ENCODE data around the gene HUNK. TPM values are rescaled to one million over a fixed set of nuclear protein-coding genes. Genes with fewer than 3 reads are reported as not detected.

HUNK gene
- total RNA-seq, 2 experiments from 2014 or later, result not detected

DNA sequence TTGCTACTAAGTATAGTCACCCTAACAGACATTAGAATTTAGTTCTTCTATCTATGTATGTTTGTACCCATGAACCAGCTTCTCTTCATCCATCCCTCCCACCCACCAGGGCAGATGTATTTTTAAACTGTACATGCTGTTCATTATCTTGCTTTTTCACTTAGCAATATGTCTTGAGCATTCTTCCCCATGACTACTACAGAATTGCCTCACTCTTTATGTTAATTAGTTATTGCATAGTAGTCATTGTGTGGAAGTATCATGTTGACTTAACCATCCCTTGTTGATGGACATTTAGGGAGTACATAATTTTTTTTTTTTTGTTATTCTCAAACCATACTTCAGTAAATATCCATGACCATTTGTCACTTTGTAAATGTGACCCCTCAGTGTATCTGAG lies 9.9 kb downstream of the HUNK start:
- Mint-ChIP-seq H3K4me1 (ENCODE audit: low read depth) (no peaks in the 10 kb centered on the region), H3K27me3 (peaks cover 51% of the 10 kb centered on the region), H3K9me3 (no peaks in the 10 kb centered on the region), H3K27ac (no peak overlapping the region), H3K4me3 (no peak overlapping the region), H3K36me3 (ENCODE audit: low read depth) (no peaks in the 10 kb centered on the region)
- no peak overlapping the region for H3K27ac ChIP-seq (ENCODE audit: low read depth in 1 of 2, low read length in 2 of 2)
- no peaks in the 10 kb centered on the region for H3K4me1 ChIP-seq (ENCODE audit: insufficient read depth, low read length)
- H3K36me3 ChIP-seq (ENCODE audit: insufficient read depth, low read length), result no peaks in the 10 kb centered on the region
- TF ChIP-seq, protein P1, sequence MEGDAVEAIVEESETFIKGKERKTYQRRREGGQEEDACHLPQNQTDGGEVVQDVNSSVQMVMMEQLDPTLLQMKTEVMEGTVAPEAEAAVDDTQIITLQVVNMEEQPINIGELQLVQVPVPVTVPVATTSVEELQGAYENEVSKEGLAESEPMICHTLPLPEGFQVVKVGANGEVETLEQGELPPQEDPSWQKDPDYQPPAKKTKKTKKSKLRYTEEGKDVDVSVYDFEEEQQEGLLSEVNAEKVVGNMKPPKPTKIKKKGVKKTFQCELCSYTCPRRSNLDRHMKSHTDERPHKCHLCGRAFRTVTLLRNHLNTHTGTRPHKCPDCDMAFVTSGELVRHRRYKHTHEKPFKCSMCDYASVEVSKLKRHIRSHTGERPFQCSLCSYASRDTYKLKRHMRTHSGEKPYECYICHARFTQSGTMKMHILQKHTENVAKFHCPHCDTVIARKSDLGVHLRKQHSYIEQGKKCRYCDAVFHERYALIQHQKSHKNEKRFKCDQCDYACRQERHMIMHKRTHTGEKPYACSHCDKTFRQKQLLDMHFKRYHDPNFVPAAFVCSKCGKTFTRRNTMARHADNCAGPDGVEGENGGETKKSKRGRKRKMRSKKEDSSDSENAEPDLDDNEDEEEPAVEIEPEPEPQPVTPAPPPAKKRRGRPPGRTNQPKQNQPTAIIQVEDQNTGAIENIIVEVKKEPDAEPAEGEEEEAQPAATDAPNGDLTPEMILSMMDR (IDR thresholded peaks at IDR 0.05), result no peak
- H3K4me3 ChIP-seq (ENCODE audit: low read length), result no peak overlapping the region
- ATAC-seq (ENCODE audit: poor library complexity) (no peak), DNase-seq (no peak)
- CTCF ChIA-PET, result no interaction called here
- intact Hi-C loops (cut with DNase I, micrococcal nuclease), result no loop called here
- peaks cover 0 to 9% of the 10 kb centered on the region in 2 experiments for H3K27me3 ChIP-seq (ENCODE audit: control insufficient read depth in 1 of 2, insufficient read depth in 2 of 2, low read length in 2 of 2)
- POLR2A ChIA-PET, result no interaction called here
- H3K9me3 ChIP-seq (ENCODE audit: control insufficient read depth in 1 of 2, insufficient read depth in 1 of 2, low read length in 2 of 2), result peaks cover 0 to 8% of the 10 kb centered on the region in 2 experiments

DNA sequence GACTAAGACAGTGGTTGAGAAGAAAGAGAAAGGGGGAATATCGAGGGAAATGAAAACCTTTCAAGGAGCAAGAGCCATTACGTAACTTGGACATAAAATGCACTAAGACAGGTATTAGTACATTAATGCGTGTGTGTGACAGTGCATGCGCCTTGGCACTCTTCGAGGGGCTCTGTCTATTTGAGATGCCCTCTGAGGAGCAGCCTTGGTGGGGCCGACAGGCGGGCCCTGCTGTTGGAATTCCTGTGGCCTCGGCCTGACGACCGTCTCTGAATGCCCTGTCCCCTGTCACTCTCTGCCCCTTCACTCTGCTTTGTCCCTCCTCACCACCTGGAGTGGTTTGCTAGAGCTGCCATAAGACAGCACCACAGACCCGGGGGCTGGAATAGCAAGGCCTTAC lies 12.3 kb downstream of the HUNK start:
- POLR2A ChIA-PET, result no interaction called here
- Histone ChIP-seq H3K4me3 (ENCODE audit: low read length) (no peak overlapping the region), H3K27ac (ENCODE audit: low read depth in 1 of 2, low read length in 2 of 2) (no peak overlapping the region), H3K36me3 (ENCODE audit: insufficient read depth, low read length) (no peaks in the 10 kb centered on the region), H3K27me3 (ENCODE audit: control insufficient read depth in 1 of 2, insufficient read depth in 2 of 2, low read length in 2 of 2) (peaks cover 0 to 6% of the 10 kb centered on the region in 2 experiments), H3K9me3 (ENCODE audit: control insufficient read depth in 1 of 2, insufficient read depth in 1 of 2, low read length in 2 of 2) (peaks cover 0 to 8% of the 10 kb centered on the region in 2 experiments), H3K4me1 (ENCODE audit: insufficient read depth, low read length) (no peaks in the 10 kb centered on the region)
- ATAC-seq (ENCODE audit: poor library complexity) (no peak), DNase-seq (no peak)
- Mint-ChIP-seq H3K27ac (no peak overlapping the region), H3K36me3 (ENCODE audit: low read depth) (no peaks in the 10 kb centered on the region), H3K27me3 (peaks cover 36% of the 10 kb centered on the region), H3K9me3 (no peaks in the 10 kb centered on the region), H3K4me3 (no peak overlapping the region), H3K4me1 (ENCODE audit: low read depth) (no peaks in the 10 kb centered on the region)
- CTCF ChIA-PET, result no interaction called here
- intact Hi-C loops (cut with DNase I, micrococcal nuclease), result no loop called here
- TF ChIP-seq, protein P1 (IDR thresholded peaks at IDR 0.05), result no peak

DNA sequence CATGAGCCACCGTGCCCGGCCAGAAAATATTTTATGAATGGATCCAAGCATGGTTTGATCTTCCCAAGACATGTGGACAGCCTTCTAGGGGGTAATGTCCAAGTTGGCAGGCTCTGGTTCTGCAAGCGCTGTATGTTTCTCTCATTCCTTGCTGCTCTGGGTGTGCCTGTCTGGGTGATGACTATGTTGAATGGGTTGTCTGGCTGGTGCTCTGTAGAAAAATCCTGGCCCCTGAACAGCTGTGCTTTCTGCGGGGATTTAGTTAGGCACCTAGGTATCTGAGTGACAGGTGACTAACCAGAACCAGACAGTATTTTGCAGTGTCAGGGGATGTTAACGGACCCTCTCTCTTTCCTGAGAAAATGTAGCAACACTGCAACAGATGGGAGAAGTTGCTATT lies 14.1 kb downstream of the HUNK start:
- Histone ChIP-seq H3K4me3 (ENCODE audit: low read length) (no peak overlapping the region), H3K27me3 (ENCODE audit: control insufficient read depth in 1 of 2, insufficient read depth in 2 of 2, low read length in 2 of 2) (peaks cover 3 to 4% of the 10 kb centered on the region in 2 experiments), H3K4me1 (ENCODE audit: insufficient read depth, low read length) (no peaks in the 10 kb centered on the region), H3K27ac (ENCODE audit: low read depth in 1 of 2, low read length in 2 of 2) (no peak overlapping the region), H3K36me3 (ENCODE audit: insufficient read depth, low read length) (no peaks in the 10 kb centered on the region), H3K9me3 (ENCODE audit: control insufficient read depth in 1 of 2, insufficient read depth in 1 of 2, low read length in 2 of 2) (peaks cover 0 to 8% of the 10 kb centered on the region in 2 experiments)
- Mint-ChIP-seq H3K4me1 (ENCODE audit: low read depth) (no peaks in the 10 kb centered on the region), H3K27ac (no peak overlapping the region), H3K27me3 (peaks cover 18% of the 10 kb centered on the region), H3K9me3 (no peaks in the 10 kb centered on the region), H3K36me3 (ENCODE audit: low read depth) (no peaks in the 10 kb centered on the region), H3K4me3 (no peak overlapping the region)
- intact Hi-C loops (cut with DNase I, micrococcal nuclease), result no loop called here
- ChIA-PET POLR2A (no interaction called here), CTCF (no interaction called here)
- DNase-seq, result no peak
- no peak for ATAC-seq (ENCODE audit: poor library complexity)
- TF ChIP-seq, protein P1 (IDR thresholded peaks at IDR 0.05), result no peak

Data from CD4-positive, alpha-beta T cell (primary cell).